ENCODE measurements around the gene MUL1.

- TF ChIP-seq CTCF (IDR thresholded peaks at IDR 0.05) (no peak), POLR2A (IDR thresholded peaks at IDR 0.05) (no peak)
These were observed 25.7 kb upstream of the MUL1 start for GRCh38 chr1:20533635-20534034.

All from adrenal gland (tissue), 5 donors.